NCI-H1694 treated with DMSO at 0.1 percent for 48 hours (cell line): ENCODE data around the gene F2RL2.

ENCODE experiments used
- DNase-seq: peaks from one replicate; lab custom pipeline; 2025; lab: John Stamatoyannopoulos, UW

The F2RL2 gene

GRCh38 chr5:76583163-76584047 is 39.8 kb downstream of the F2RL2 start:
- DNase-seq = no peak

DNA sequence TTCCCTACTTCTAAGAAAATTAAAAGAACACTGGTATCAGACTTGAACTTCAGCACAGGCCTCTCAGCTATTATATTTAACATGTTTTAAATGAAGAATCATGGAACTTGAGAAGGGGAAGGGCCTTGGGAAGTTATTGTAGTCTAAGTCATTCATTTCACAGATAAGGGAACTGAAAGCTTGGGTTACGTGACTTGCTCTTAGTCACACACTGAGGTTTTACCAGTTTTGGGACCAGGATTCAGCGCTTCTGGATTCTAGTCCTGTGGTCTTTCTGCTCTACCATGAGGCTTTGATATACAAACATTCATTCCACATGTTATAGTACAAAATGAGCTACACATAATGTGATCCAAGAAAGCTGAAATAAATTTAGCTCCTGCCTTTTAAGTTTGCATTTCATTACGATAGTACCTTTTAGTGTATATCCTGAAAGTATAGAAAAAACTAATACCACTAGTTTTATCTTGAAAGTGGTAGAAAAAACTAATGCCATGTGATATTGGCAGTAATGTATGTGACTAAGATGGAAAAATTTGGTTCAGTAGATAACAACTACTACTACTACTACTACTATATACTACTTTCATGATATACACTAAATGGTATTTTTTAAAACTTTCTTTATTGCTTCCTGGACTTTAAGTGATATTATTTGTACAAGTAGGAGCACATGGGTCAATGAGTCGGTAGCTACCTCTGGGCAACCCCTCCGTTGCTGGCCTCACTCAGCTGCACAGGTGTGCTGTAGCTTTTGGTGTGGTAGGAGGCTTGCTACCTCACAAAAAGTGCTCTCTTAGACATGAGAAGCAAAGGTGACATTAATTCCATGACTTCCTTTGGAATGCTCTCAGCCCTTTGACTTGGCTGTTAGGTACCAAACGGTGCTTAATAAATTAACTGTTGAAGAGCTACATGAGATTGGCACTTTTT is 40.7 kb downstream of the F2RL2 start:
- DNase-seq = no peak

GRCh38 chr5:76580981-76581380 is 42.2 kb downstream of the F2RL2 start:
- no peak for DNase-seq

DNA sequence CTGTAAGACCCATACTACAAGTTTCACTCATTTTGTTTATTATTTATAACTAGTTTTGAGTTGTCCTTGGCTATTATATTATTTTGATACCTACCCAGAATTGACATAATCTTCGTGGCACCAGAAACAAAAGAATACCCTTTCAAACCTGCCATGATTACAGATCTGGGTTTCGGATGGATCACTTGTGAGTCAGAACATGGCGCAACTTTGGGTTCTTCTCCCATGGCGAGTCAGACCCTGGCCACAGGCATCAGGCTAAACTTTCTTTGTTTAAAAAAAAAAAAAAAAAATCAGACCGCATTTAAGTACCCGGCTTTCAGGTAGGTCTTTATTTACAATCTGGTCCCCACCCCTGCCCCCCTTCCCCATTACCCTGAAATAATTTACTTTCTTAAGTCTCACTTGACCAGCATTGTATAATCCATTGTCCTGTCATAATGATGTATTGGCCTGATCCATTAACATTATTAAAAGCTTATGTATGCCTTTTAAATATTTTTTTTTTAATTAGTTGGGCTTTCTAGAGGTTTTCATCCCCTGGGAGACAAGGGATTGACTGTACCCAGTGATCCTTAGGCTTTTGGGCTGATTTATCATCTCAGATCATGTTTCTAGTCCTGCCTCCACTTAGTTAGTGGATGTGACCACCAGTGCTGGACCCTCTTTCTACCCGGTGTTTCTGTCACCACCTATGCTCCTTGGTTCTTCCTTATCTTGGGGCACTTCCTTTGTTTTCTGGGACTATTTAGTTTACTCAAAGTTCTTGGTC is 43.9 kb downstream of the F2RL2 start:
- no peak for DNase-seq

DNA sequence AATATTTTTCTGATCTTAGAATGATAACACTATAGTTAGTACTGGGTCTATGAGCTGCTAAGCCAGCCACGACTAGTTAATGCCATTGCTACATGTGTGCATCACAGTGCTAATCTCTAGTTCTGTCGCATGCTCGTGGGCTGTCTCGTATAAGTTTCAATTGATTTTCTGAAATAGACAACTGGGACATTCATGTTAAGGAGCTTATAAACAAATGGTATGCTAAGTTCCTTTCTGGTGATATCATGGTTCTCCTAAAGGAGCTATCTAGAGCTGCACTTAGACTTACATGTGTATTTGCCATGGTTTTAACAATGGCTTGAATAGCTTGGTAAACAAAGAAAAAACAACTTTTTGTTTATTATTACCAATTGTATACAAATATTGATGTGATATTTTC is 46.2 kb downstream of the F2RL2 start:
- DNase-seq = no peak

DNA sequence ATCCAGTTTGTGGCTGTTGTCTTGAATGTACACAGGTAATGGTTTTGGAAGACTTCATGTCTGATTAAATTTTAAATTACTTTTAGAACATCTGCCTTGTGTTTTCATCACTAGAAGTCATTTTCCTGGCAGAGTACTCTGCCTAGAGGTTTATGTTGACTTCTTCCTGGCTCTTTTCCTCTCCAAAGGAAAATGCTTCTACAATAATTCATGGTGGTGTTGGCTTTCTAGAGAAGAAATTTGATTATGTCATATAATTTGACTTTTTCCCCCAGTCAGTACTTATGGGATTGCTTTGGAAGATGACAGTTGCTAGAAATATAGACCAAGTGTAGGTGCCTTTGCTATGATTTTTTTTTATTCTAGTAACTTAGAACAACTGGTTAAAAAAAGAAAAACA is 46.8 kb downstream of the F2RL2 start:
- no peak for DNase-seq

DNA sequence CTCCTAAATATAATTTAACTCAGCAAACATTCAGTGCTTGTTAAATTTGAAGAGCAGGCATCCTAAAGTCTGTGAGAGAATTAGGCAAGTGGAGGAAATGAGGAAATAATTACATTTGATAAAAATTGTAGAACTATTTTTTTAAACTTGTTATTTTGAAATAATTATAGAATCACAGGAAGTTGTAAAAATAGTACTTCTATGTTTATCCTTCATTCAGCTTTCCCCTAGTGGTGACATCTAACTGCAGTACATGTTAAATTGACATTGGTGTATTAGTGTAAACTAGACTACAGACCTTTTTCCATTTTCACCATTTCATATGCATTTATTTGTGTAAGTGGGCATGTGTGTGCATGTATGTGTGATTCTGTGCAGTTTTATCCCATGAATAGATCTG is 51.6 kb downstream of the F2RL2 start:
- DNase-seq = no peak

- DNase-seq = no peak
Observed at GRCh38 chr5:76570153-76570552, 53.0 kb downstream of the F2RL2 start.
